GM18511 (cell line): ENCODE data around the gene ZC3H7B.

Experiments used
- ATAC-seq: cut with Tn5 transposase; IDR thresholded peaks from one replicate; pipeline ENCODE4 v1.9.1; 2021; ENCODE audit warnings: mild to moderate bottlenecking, moderate library complexity; ENCODE audit not compliant: unreplicated experiment

The ZC3H7B gene

DNA sequence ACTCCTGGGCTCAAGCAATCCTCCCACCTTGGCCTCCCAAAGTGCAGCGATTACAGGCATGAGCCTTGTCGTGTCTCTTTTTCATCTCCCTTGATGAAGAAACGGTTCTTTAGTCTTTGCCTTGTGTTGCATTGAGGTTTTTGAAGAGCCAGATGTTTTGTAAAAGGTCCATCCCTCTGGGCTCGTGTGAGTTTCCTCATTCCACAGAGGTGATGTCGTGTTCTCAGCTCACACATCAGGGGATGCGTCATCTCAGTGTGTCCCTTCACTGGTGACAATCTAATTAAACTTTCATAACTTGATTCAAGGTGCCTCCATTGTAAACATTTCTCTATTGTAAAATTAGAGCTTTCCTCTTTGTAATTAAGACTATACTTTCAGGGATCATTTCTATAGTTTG, 50.7 kb downstream of the ZC3H7B start:
- no peak for ATAC-seq

DNA sequence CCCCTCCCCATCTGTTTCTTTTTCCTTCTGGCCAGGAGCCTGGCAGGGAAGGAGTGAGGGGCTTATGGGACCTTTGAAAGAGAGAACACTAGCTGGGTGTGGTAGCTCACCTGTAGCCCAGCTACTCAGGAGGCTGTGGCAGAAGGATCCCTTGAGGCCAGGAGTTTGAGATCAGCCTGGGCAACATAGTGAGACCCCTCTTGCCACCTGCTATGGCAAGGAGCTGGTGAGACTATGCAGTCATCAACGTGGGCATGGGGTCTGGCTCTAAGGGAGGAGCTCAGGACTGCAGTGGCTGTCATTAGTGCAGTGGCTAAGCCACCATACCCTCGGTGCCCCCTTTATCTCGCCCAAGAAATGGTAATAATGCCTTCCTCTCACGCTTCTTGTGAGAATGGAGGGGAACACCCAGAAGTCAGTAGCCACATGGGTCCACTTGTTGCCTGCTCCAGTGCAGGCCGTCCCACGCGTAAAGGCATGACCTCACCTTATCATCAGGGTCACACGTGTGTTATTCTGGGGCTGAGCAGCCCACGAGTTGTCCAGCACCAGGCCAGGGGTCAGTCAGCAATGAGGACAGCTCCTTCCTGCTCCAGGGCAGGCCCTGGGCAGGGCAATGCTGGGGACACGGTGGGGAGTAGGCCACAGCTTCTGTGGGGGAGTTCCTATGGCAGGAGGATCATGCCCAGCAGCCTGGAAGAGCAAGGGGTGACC, 52.7 kb downstream of the ZC3H7B start:
- no peak for ATAC-seq

DNA sequence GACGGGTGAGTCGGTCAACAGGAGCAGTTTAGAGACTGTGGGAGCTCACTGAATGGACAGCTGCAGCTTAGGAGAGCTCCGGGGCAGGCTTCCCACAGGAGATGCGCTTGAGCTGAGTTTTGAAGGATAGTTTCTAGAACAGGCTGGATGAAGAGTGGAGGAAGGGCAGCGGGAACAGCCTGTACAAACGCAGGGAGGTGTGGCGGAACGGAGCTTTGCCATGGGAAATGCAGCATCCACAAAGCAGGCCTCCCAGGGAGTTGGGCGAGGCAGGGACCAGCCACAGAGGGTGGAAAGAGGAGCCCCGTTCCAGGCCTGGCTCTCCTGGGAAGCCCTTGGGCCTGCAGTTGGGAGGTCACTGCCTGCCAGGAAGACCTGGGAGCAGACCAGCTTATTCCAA, 53.7 kb downstream of the ZC3H7B start:
- ATAC-seq: no peak

DNA sequence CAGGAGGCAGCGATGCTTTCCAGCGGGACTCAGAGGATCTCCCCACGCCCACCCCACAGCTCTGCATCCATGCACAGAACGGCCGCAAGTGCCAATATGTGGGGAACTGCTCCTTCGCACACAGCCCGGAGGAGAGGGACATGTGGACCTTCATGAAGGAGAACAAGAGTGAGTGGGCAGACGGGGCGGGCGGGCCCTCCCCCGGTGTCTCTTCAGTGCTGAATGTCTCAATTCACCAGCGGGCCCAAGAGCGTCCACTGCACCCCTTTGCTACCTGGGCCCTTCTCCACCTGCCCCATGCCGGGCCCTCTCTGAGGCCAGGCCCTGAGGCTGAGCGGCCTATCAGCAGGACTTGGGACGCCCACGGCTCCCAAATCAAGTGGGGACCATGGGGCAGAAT, 54.6 kb downstream of the ZC3H7B start:
- ATAC-seq: no peak

DNA sequence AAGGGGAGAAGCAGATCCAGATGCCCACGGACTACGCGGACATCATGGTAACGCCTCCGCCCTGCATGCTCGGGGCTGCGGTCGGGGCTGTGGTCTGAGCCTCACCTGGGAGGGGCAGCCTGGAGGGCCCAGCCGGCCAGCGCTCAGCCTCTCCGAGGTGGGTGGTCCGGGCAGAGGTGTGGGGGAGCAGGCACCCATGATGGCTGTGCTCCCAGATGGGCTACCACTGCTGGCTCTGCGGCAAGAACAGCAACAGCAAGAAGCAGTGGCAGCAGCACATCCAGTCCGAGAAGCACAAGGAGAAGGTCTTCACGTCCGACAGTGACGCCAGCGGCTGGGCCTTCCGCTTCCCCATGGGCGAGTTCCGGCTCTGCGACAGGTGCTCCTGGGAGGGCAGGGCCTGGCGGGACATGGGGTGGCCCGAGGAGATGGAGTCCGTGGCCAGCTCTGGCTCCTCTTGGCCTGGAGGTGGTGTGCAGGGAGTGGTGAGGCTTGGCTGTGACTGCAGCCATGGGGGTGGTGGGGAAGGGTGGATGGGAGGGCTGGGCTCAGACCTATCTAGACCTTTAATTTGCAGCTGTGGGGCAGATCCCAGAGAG, 55.2 kb downstream of the ZC3H7B start:
- no peak for ATAC-seq

DNA sequence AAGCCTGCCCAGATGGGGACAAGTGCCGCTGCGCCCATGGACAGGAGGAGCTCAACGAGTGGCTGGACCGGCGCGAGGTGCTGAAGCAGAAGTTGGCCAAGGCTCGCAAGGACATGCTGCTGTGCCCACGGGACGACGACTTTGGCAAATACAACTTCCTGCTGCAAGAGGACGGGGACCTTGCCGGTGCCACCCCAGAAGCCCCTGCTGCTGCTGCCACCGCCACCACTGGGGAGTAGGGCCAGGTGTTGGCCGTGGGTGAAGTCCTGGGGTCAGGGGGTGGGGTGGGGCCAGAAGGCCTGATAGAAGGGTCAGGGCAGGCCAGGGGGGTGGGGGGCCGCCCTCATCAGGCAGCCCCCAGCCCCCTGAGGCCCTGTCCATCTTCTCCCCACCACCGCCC, 55.9 kb downstream of the ZC3H7B start:
- ATAC-seq: no peak

DNA sequence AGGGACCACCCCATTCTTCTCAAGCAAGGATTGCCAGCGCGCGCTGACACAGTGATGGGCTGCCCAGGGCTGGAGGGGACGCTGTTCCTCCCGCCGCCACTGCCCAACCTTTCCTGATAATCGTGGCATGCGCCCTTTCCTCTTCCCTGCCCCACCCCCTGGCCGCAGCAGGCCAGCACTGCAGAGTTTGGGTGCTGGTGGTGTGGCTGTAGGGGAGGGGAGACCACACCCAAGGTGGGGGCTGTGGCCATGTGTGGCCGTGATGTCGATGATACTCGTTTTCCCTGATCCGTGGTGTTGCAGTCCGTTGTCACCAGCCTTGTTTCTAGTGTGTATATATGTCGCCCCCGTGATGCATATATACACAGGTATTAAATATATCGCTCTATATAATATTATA, 57.6 kb downstream of the ZC3H7B start:
- no peak for ATAC-seq

DNA sequence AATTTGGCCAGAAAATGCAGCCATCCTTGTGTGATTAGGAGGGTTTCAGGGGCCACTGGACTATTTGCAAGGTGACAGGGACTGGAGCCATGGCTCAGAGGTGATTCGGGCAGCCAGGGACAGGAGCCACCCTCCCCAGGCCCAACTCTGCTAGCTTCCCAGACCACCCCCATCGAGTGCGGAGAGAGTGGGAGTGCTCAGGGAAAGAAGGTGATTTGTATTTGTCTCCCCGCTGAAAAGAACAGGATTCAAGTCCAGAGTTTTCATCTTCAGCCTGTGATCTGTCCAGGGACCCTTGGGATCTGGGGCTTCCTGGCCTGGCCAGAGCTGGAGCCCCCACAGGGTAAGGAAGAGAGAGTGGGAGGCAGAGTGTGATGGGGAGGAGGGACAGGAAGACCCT, 58.1 kb downstream of the ZC3H7B start:
- no peak for ATAC-seq

DNA sequence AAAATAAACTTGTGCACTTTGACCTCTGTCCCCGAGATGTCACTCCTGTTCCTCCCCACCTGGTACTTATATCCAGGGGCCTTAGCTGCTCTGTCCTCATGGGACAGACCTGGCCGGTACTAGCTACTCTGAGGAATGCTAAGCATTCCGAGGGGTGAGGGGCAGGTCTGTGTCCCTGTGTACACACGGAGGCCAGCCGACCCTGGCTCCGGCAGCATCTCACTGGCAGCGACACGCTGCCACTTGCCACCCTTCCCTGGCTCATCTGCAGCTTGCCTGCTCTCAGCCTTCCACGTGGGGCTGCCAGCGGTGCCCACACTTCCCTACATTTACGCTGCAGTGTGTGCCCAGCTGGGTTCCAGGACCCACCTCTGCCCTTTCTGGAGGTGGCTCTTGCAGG, 58.8 kb downstream of the ZC3H7B start:
- no peak for ATAC-seq

DNA sequence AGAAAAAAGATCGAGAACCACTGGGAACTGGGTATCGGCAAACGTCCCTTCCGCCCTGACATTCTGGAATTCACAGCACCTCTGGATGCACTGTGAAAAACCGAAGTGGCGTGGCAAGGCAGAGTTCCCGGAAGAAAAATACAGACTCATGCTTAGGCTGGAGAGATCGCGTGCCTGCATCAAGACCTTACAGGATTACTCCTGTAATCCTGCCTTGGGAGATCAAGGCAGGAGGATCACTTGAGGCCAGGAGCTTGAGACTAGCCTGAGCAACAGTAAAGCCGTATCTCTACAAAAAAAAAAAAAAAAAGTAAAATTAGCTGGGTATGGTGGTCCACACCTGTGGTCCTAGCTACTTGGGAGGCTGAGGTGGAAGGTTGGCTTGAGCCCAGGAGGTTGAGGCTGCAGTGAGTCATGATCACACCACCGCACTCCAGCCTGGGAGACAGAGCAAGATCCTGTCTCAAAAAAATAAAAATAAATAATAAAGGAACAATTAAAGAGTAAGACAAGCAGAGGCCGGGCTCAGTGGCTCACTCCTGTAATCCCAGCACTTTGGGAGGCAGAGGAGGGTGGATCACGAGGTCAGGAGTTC, 60.5 kb downstream of the ZC3H7B start:
- no peak for ATAC-seq

DNA sequence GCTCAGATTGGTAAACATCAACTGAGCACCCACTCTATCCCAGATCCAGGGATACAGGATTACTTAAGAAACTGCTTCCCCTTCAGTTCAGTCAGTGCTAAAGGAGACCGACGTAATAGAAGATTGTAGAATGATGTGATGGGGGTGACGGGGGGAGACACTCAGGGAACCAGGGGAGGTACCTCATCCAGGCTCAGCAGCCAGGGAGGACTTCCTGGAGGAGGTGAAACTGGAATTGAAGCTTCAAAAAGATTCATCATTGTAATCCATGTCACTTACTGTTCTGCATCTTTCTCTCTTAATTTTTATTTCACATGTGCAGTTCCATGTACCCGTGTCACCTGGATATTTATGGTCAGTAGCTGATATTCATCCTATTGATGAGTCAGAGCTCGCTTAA, 61.3 kb downstream of the ZC3H7B start:
- no peak for ATAC-seq

DNA sequence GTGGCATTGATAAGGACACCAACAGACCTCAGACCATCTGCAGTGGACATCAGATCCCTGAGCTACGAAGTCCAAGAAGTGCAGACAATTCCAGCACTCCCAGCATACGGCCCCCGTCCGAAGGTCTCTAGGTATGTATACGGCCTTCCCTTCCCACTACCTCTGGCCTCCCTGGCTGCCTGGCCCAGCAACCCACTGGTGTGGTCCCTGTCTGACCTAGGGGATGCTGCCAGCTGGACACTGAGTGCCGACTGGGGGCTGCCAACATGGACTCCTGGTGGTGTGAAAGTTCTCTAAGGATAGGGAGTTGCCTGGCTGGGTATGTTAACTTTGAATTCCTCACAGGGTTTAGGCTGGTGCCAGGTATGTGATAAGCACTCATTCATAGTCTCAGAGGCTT, 62.9 kb downstream of the ZC3H7B start:
- ATAC-seq: no peak

DNA sequence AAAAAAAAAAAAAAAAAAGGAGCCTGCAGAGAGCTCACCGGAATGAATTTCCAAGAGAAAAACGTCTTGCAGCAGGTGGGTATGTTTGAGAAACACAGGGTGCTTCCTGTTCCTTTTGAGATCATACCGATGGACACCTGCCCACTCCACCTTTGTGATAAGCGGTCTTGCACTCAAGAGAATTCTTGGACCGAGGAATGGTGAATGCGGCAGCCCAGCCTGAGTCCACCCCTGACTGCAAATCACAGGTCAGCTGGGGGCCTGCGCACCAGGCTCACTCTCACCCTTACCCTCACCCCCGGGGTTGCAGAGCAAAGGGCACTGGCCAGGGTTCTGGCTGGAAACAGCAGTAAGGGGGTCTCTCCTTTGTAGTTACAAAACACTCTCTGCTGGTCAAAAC, 63.6 kb downstream of the ZC3H7B start:
- no peak for ATAC-seq

DNA sequence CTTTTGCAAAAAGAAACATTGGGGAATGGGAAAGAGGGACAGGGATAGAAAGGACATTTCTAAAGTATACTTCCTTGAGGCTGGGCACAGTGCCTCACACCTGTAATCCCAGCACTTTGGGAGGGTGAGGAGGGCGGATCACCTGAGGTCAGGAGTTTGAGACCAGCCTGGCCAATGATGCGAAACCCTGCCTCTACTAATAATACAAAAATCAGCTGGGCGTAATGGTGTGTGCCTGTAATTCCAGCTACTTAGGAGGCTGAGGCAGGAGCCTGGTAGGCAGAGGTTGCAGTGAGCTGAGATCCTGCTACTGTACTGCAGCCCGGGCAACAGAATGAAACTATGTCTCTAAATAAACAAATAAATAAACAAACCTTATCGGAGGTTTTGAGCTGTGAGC, 64.1 kb downstream of the ZC3H7B start:
- no peak for ATAC-seq

DNA sequence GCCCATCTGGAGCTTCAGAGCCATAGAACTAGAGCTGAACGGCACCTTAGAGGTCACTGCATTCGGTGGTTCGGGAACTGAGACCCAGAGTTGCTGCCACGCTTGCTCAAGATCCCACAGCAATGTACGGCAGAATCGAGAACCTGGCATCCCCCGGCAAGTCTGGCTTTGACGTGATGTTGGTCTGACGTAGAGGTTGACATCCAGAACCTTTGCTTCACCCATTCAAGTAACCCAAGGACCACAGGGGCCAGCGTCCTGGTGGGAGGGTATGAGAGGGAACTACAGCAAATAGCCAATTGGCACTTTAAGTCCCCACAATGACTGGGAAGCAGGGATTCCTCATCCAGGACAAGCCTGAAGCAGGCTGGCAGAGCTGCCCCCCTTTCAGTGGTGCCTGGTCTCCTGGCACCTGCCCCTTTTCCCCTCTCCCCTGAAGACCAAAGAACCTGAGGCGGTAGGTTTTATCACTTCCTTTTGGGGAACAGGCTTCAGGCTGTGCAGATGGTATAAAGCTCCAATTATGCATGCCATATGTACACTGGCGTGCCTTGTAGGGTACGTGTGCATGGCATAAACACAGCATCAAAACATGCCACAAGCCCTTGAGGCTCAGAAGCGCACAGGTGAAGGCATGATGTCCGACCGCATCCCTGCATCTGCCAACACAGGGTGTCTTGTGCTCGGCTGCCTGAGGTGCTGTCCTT, 65.2 kb downstream of the ZC3H7B start:
- no peak for ATAC-seq

DNA sequence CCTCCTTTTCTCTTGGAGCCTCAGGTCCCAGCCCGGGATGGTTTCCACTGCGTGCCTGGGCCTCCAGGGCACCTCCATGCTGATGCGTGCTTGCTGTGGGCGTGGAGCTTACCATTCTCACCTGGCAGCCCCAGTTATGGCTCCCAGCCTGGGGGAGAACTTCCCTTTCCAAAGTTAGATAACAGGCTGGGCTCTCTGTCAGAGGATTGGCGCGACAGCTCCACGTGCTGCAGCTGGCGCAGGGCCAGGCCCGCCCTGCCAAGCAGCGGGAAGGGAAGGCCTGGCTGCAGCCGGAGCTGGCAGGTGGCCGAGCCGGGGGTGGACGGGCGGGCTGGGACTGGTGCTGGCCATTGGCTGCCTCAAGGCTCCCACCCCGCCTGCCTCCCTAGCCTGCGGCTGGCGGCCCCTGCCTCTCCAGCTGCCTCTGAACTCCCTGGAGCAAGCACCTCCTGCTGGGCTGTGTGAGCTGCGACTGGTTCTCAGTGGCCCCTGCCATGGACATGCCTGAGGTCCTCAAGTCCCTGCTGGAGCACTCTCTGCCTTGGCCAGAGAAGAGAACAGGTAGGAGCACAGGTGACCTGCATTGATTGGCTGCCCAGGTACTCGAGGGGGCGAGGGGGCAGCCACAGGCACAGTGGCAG, 65.8 kb downstream of the ZC3H7B start:
- ATAC-seq: no peak

DNA sequence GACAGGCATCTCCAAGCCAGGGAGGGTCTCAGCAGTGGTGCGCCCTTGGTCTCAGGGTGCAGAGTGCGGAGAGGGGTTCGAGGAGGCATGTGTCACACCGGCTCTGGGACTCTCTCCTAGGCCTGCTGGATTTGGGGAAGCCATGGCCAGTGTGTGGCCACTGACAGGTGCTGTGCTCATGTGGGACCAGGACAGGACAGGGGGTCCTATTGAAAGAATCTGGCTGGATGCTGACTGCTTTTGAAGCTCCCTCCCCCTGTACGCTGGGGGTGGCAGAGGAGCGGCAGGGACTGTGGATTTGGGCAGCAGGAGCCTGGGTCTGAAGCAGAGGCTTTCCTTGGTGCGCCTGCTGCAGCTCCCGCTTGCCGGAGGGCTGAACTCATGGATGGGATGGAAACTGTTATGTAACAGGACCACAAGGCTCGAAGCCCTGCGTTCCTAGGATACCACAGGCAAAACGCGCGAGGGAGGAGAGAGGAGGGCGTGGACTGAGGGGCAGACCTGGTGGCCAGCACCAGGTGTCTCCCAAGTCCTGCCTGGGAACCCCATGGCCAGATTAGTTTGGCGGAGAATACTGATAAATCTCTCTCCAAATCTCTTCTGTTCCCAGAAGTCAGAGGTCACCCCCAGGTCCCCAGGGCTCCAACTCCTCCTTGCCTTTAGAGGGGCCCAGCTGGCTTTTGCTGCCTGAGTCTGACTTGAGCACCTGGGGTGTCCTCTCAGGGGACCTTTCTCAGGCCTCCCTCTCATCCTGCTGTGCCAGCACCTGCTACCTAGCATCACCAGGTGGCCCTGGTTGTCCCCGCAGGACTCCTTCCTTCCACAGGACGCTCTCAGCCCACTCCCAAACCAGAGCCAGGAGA, 66.6 kb downstream of the ZC3H7B start:
- ATAC-seq: no peak

DNA sequence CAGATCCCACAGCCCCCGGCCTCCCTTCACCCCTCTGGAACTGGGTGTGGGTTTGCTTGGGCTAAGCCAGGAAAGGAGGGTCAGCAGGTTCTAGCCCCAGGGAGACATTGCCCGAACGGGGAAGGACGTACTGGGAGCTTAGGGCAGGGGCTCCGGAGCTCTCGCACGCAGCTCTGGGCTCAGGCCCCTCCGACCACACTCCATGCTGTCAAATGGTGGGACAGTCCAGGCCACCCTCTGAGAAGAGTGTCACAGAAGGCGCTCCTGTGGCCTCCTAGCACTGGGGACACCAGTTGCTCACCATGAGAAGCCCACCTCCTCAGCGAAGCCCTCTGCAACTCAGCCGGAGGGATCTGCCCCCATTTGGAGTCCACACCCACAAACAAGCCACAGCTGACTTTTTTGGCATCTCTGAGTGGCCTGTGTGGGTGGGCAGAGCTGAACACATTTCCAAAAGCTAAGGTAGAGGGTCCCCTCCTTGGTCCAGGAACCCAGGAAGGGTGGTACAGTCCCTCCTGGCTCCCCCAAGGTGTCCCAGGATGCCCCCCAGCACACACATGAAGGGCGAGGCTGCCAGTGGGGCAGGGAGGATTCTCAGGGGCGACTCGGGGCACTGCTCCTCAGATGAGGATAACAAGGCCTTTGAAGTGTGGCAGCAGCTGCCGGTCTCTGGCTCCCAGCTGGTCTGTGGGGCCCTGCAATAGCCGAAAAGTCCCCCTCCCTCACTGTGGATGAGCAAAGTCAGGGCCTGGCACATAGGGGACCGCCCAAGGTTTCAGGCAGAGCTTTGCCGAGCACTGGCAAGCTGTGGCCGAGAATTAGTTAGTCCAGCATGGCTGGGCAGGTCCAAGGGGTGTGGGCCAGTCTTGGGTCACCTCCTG, 67.5 kb downstream of the ZC3H7B start:
- no peak for ATAC-seq

DNA sequence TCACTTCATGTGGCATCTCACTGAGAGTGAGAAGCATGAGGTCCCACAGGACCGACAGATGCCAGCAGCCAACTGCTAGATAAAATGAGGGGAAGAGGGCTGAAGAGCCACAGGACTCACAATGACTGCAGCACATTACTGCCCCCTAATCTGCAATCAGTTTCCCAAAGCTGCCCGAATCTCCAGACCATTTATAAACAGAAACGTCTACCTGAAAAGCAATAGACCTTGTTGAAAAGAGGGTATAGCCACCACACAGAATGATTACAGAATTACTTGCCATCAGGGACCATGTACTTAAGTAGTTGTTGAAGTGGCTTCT, 68.1 kb downstream of the ZC3H7B start:
- no peak for ATAC-seq

DNA sequence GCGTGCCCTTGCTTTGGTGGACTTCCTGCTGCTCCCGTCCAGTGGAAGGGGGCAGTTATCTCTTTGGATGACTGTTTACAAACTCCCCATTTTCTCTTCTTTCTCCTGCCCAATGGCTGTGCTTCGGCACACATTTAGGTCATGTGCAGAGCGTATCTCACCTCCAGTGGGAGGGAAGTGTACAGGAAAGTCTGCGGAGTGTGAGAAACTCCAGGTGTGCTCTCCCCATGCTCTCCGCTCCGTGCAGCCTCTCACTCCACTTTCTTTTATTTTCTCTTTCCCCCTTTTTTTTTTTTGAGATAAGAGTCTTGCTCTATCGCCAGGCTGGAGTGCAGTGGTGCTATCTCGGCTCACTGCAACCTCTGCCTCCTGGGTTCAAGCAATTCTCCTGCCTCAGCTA, 68.5 kb downstream of the ZC3H7B start:
- no peak for ATAC-seq
